Cardiac atrium fibroblast (primary cell): ENCODE measurements around the gene ZDHHC16. TPM values are rescaled to one million over a fixed set of nuclear protein-coding genes. Genes with fewer than 3 reads are reported as not detected.

ENCODE experiments used
- total RNA-seq: library from RNA; depleted of rRNA; stranded (reverse); fragments of >200 nt; gene quantifications from 2 replicates; pipeline ENCODE4 v1.2.3, GENCODE V29; 2015

The ZDHHC16 gene
- 33.8 and 42.6 TPM in 2 replicates for total RNA-seq

DNA sequence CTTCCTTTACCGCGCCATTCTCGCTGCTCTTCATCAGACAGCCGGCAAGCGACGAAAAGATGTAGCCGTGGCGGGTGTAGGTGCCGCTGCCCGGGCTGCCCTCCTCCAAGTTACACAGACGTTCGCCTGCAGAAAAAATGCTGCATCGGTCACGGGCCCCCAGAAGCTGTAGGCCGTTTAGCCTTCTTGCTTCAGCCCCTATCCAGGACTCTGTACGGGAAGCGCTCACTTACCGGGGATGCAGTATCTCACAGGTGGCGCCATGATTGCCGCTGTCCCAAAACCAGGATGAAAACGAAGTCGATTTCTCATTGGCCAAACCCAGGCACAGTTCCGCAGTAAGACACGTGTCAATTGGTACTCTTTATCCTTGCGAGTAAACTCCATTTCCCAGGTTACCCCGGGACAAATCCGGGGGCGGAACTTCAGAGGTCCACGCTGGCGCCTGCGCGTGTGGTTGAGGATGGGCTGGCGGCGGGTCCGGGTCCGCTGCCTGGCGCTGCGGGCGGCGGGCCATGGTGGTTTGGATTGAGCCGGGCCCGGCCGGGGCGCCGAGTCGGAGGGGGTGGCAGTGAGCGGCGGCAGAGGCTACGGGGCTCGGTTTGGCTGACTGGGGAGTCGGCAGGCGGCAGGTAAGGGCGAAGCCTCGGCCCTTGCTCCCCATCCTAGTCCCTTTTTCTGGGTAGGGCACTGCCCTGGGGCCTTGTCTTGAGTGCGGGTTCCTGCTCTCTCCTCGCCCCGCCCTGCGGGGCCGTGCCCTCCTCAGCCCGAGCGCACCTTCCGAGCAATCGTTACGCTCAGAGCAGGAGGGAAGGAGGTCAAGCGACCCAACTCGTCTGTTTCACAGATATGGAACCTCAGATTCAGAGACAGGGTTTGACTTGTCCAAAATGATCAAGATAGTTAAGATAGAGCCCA lies at the start of gene ZDHHC16, which contains the start of gene EXOSC1:
TSS of gene ZDHHC16 (plus strand) at position 454 of the 918 bp plus-strand sequence. CDS start 5,501 bp downstream, outside the sequence.
TSS of gene EXOSC1 (minus strand) at position 285 of the 918 bp plus-strand sequence. CDS start at position 264, 21 bp downstream.

DNA sequence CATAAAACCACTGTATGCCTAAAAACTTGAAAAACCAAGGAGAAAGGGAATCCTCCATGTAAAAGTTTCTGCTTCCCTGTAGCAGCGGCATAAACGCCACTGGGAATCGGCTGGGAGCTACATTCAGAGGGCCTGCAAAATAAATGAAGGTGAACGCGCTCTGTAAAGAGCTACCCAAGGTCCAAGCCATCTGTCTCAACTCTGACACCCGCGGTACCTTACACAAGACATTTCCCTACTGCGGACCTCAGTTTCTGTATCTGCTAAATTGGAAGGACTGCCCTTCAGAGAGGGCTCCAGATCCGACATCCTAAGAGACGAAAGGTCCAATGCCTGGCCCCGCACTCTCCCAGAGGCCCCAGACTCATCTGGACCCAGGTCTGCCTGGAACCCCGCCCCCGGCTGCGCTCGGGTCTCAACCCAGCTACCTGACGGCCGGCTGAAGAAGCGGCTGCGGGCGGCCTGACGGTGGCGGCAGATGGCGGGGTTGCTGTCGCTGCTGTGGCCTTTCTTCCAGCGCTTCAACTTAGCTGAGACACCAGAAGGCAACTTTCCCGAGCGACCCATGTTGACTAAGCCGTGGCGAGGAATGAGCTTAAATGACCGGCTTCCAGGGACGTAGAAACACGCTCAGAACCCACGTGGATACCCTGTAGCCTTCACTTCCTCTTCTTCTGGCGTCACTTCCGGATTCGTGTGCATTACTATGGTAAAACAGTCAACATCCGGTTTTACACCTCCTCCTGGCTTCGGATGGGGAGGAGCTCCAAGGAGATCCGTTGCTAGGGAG lies 45.1 kb upstream of the ZDHHC16 start, which contains the start of gene RRP12:
TSS of gene RRP12 (minus strand) at position 676 of the 790 bp plus-strand sequence. CDS start at position 567, 109 bp downstream.

DNA sequence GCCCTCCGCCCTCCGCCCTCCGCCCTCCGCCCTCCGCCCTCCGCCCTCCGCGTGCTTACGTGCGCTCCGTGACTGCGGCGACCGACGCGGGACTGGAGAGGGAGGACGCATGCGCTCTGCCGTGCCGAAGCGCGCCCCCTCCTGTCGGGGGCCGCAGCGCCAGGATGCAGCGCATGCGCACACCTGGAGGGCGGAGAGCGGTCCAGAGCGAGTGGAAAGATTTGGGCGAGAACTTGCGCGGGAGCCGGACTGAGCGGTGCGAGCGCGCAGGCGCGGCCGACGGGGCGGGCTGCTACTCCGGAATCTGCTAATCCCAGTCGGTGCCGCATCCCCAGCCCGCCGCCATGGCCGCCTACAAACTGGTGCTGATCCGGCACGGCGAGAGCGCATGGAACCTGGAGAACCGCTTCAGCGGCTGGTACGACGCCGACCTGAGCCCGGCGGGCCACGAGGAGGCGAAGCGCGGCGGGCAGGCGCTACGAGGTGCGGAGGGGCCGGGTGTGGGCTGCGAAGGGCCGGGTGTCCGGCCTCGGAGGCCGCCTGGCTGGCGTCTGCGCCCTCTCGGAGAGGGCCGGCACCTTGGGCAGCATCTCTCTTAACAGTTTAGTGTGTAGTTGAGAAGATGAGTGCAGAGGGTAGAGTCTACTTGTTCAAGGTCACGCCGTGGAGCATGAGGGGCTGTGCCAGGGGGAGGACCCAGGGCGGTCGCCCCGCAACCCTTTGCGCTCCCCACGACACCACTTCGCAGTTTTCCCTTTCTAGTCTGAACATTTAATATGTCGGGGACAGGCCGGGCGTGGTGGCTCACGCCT lies 19.8 kb upstream of the ZDHHC16 start, which contains the start of gene PGAM1:
TSS of gene PGAM1 (plus strand) at position 228 of the 812 bp plus-strand sequence. CDS start at position 345, 117 bp downstream.

DNA sequence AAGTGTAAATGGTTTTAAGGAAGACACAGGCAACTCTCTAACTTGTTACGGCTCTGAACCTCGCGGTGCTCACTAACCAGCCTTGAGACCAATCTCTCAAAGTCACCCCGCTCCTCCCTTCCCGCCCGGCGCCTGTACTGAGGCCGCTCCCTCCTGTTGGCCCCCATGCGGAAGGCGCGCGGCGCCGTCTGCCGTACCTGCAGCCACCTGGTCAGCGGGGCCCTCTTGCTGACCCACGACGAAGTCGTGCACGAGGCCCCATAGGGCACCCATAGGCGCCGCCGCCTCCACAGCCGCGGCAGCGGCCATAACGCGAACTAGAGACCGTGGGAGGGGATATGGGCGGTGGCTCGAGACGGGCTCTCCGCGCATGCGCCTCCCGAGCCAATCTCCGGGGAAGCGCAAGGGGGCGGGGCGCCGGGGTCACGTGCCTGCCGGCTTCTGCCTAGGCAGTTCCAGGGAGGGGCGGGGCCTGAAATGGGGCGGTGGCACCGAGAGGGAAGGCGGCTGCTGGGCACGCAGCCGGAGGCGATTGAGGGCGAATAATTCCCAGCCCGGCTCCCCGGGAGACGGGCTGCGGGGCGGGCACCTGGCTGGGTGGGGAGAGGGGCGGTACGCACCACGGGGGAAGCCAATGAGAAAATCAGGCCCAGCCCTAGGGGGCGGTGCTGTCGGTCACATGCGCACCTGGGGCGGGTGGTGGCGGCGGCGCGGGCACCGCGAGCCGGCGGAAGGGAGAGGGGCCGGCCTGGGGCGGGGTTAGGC lies 52.3 kb downstream of the ZDHHC16 start, which contains the start of gene MMS19:
TSS of gene MMS19 (minus strand) at position 347 of the 765 bp plus-strand sequence. CDS start at position 309, 38 bp downstream.

DNA sequence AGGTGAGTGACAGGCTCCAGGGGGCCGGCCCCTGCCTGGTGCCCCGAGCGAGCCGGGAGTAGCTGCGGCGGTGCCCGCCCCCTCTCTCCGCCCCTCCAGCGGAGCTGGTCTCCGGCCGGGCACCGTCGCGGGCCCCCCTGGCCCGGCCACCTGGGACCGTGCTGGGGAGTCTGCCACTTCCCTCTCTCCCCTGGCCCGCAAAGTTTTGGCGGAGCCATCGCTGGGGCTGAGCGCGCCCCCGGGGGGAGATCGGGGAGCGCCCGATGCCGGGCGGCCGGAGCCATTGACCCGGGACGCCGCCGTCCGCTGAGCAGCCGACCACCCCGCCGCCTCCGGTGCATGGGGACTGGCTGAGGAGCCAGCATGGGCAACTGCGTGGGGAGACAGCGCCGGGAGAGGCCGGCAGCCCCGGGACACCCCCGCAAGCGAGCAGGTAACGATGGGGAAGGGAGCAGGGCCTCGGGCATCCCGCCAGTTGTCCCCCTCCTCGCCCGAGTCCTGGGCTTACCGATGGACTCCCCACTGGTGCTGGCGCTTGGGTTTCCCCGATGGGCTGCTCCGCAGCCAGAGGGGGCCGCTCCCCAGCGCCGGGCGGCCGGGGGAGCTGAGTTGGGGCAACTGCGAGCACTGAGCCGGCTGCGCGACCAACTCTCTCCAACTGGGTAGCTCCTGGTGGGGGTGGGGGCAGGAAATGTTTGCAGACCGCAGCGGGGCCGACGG lies 53.0 kb downstream of the ZDHHC16 start, which contains the start of gene UBTD1:
TSS of gene UBTD1 (plus strand) at position 84 of the 720 bp plus-strand sequence. CDS start at position 364, 280 bp downstream.

Other genes starting within 250 kb of the ZDHHC16 start
- 2.7 and 3.4 TPM in 2 replicates for gene ARHGAP19, start 153.5 kb upstream of the ZDHHC16 start, total RNA-seq
- gene FRAT1, start 126.9 kb upstream of the ZDHHC16 start, total RNA-seq, result 0.72 and 3.1 TPM in 2 replicates
- 2.9 and 7.6 TPM in 2 replicates for gene FRAT2, start 111.4 kb upstream of the ZDHHC16 start, total RNA-seq
- gene RRP12, start 44.8 kb upstream of the ZDHHC16 start, total RNA-seq, result 12.5 and 13.2 TPM in 2 replicates
- gene PGAM1, start 20.0 kb upstream of the ZDHHC16 start, total RNA-seq, result 829 and 844 TPM in 2 replicates
- 26.2 and 33.9 TPM in 2 replicates for gene EXOSC1, start 169 bp upstream of the ZDHHC16 start, total RNA-seq
- gene MMS19, start 52.2 kb downstream of the ZDHHC16 start, total RNA-seq, result 85.4 and 88.3 TPM in 2 replicates
- 36.5 and 38.1 TPM in 2 replicates for gene UBTD1, start 52.7 kb downstream of the ZDHHC16 start, total RNA-seq
- 0.54 TPM in 1 of 2 replicates, not detected in the other for gene ANKRD2, start 126.6 kb downstream of the ZDHHC16 start, total RNA-seq
- gene HOGA1, start 138.2 kb downstream of the ZDHHC16 start, total RNA-seq, result 0.72 TPM in 1 of 2 replicates, not detected in the other
- gene C10orf62, start 143.5 kb downstream of the ZDHHC16 start, total RNA-seq, result not detected in 2 replicates
- 3.2 and 9.6 TPM in 2 replicates for gene MORN4, start 187.3 kb downstream of the ZDHHC16 start, total RNA-seq
- gene PI4K2A, start 194.5 kb downstream of the ZDHHC16 start, total RNA-seq, result 18.4 and 25.9 TPM in 2 replicates
- gene AVPI1, start 241.1 kb downstream of the ZDHHC16 start, total RNA-seq, result 5.1 and 13.4 TPM in 2 replicates